ENCODE measurements around the gene RAB37.

DNA sequence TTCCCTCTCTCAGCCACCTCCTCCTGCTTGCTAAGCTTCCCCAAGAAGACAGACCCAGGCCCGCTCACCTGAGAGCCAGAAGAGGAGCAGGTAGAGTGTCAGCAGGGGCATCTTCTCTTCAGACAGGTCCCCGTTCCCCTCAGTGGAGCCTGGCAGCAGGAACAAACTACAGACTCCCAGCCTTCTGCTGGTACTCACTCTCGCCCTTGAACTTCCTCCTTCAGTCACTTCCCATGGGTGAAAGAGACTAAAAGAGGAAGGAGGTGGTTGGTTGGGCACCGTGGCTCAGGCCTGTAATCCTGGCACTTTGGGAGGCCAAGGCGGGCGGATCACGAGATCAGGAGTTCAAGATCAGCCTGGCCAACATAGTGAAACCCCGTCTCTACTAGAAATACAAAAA, 24.3 kb upstream of the RAB37 start, which contains the start of gene CD300LF:
- TF ChIP-seq EP300 (conservative IDR thresholded peaks at IDR 0.05; ENCODE audit: poor library complexity, severe bottlenecking) (no peak), TAF1 (IDR thresholded peaks at IDR 0.05; ENCODE audit: low read depth) (no peak), POLR2AphosphoS5 (IDR thresholded peaks at IDR 0.05) (no peak), EZH2 (IDR thresholded peaks at IDR 0.05; ENCODE audit: borderline replicate concordance, insufficient read depth, low read length, poor library complexity, severe bottlenecking) (no peak), SMC3 (conservative IDR thresholded peaks at IDR 0.05; ENCODE audit: poor library complexity) (no peak), REST (IDR thresholded peaks at IDR 0.05; ENCODE audit: borderline replicate concordance) (no peak), MXI1 (conservative IDR thresholded peaks at IDR 0.05; ENCODE audit: poor library complexity, severe bottlenecking) (no peak), RAD21 (conservative IDR thresholded peaks at IDR 0.05) (no peak)
- TF ChIP-seq, protein P1, sequence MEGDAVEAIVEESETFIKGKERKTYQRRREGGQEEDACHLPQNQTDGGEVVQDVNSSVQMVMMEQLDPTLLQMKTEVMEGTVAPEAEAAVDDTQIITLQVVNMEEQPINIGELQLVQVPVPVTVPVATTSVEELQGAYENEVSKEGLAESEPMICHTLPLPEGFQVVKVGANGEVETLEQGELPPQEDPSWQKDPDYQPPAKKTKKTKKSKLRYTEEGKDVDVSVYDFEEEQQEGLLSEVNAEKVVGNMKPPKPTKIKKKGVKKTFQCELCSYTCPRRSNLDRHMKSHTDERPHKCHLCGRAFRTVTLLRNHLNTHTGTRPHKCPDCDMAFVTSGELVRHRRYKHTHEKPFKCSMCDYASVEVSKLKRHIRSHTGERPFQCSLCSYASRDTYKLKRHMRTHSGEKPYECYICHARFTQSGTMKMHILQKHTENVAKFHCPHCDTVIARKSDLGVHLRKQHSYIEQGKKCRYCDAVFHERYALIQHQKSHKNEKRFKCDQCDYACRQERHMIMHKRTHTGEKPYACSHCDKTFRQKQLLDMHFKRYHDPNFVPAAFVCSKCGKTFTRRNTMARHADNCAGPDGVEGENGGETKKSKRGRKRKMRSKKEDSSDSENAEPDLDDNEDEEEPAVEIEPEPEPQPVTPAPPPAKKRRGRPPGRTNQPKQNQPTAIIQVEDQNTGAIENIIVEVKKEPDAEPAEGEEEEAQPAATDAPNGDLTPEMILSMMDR (IDR thresholded peaks at IDR 0.05; ENCODE audit: poor library complexity, severe bottlenecking), result no peak
